GM23338 (cell line): ENCODE measurements around the gene MVP.

Experiments used
- CREB1 ChIP-seq: fragments of 250-450 bp; sonication (Bioruptor Pico); IDR thresholded peaks from 2 replicates; pipeline ENCODE4 v1.5.0; 2020; ENCODE audit warnings: low read depth, mild to moderate bottlenecking, moderate library complexity
- CTCF ChIP-seq, 2 experiments: fragments of 200-600 bp in 1 of 2; sonication (generic) in 1 of 2; conservative IDR thresholded peaks; 2 replicates each; pipeline versions ENCODE4 v1.5.1 to v1.6.1; 2016 to 2017; ENCODE audit warnings: antibody characterized with exemption in 2 of 2, low read depth in 2 of 2, mild to moderate bottlenecking in 2 of 2, moderate library complexity in 1 of 2
- ETS1 ChIP-seq: IDR thresholded peaks from 2 replicates; pipeline ENCODE4 v1.6.1; 2016; ENCODE audit warnings: antibody characterized with exemption
- EZH2 ChIP-seq: fragments of 200-600 bp; sonication (generic); IDR thresholded peaks from one replicate; pipeline ENCODE4 v1.8.0; 2017; ENCODE audit warnings: antibody characterized with exemption, mild to moderate bottlenecking, low read depth; ENCODE audit not compliant: unreplicated experiment
- POLR2AphosphoS5 ChIP-seq: IDR thresholded peaks from 2 replicates; pipeline ENCODE4 v1.6.1; 2016; ENCODE audit warnings: antibody characterized with exemption, low read depth
- STAT1 ChIP-seq: IDR thresholded peaks from one replicate; pipeline ENCODE4 v1.6.1; 2016; ENCODE audit warnings: antibody characterized with exemption; ENCODE audit not compliant: unreplicated experiment
- ZNF462 ChIP-seq: fragments of 250-450 bp; sonication (Bioruptor Pico); IDR thresholded peaks from 2 replicates; pipeline ENCODE4 v1.5.0; 2020; ENCODE audit warnings: mild to moderate bottlenecking, moderate library complexity

GRCh38 chr16:29876594-29877249 is 56.5 kb downstream of the MVP start:
- TF ChIP-seq CTCF (conservative IDR thresholded peaks at IDR 0.05; ENCODE audit: low read depth in 2 of 2) (no peak), POLR2AphosphoS5 (no peak), EZH2 (no peak), CREB1 (CRISPR knock-in tag) (no peak), STAT1 (no peak), ZNF462 (no peak), ETS1 (no peak)
